Measurements from ENCODE around the gene PHF24.

PHF24 gene

GRCh38 chr9:34980181-34980761 lies 22.2 kb downstream of the PHF24 start:
- DNase-seq (ENCODE audit: extremely low spot score, insufficient read length, low read depth) (no peak), FAIRE-seq (no peak)

GRCh38 chr9:34982361-34982760 lies 24.3 kb downstream of the PHF24 start:
- DNase-seq (ENCODE audit: extremely low spot score, insufficient read length, low read depth) (no peak), FAIRE-seq (peak; percentile 24)

- FAIRE-seq (peak; percentile 92), DNase-seq (ENCODE audit: extremely low spot score, insufficient read length, low read depth) (no peak)
Measured at GRCh38 chr9:34983209-34983608, 25.1 kb downstream of the PHF24 start.

GRCh38 chr9:34984049-34984448 lies 26.0 kb downstream of the PHF24 start:
- DNase-seq (ENCODE audit: extremely low spot score, insufficient read length, low read depth) = no peak
- no peak for FAIRE-seq

GRCh38 chr9:34985311-34985899 lies 27.3 kb downstream of the PHF24 start:
- DNase-seq (ENCODE audit: extremely low spot score, insufficient read length, low read depth) = no peak
- peak; percentile 87 for FAIRE-seq

GRCh38 chr9:34986540-34987047 lies 28.5 kb downstream of the PHF24 start:
- DNase-seq (ENCODE audit: extremely low spot score, insufficient read length, low read depth) (no peak), FAIRE-seq (peak; percentile 31)

- no peak for DNase-seq (ENCODE audit: extremely low spot score, insufficient read length, low read depth)
Measured at GRCh38 chr9:34987160-34987901, 29.2 kb downstream of the PHF24 start.

GRCh38 chr9:34988218-34989002 lies 30.3 kb downstream of the PHF24 start:
- DNase-seq (ENCODE audit: extremely low spot score, insufficient read length, low read depth) (no peak), FAIRE-seq (no peak)

More at GRCh38 chr9:34987160-34987901, 29.2 kb downstream of the PHF24 start:
- no peak for FAIRE-seq

- peak; percentile 98 for FAIRE-seq
Measured at GRCh38 chr9:34989003-34989945, 31.2 kb downstream of the PHF24 start, which contains the start of gene DNAJB5. TSS of gene DNAJB5 (plus strand) at chr9:34989745. CDS start at chr9:34990631, 886 bp downstream.

GRCh38 chr9:34989946-34990635 lies 32.0 kb downstream of the PHF24 start:
- FAIRE-seq = peak; percentile 41
- DNase-seq (ENCODE audit: extremely low spot score, insufficient read length, low read depth) = no peak

More at GRCh38 chr9:34989003-34989945, 31.2 kb downstream of the PHF24 start, which contains the start of gene DNAJB5:
- peak; percentile 88 for DNase-seq (ENCODE audit: extremely low spot score, insufficient read length, low read depth)

DNA sequence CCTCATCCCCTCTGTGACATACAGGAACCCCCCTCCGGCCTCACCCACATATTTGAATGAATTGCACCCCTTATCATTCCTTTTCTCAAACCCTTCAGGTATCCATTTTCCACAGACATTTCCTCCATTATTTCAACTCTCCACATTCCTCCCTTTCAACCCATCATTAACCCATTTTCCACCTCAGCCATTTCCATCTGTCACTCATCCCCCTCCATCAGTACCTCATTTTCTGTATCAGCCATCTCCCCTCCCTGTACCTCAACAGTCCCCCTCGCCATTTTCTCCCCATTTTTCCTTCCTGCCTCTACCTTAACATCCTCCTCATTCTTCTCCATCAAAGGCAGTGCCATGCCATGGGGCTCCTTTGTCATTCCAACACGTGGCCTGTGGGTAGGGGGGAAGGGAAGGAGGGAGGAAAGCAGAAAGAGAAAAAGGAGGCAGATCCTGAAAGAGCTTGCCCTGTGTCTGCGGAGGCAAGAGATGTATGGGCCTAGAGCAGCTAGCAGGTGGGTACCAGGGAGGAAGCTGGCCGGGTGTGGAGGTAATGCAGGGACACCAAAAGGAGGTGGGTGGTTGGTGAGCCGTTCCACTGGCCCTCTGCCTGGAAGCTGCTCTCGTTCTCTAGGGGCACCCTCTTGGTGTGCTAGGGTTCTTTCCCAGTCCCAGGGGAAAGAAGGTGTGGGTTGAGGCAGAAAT lies 33.0 kb downstream of the PHF24 start:
- FAIRE-seq (no peak), DNase-seq (ENCODE audit: extremely low spot score, insufficient read length, low read depth) (no peak)

DNA sequence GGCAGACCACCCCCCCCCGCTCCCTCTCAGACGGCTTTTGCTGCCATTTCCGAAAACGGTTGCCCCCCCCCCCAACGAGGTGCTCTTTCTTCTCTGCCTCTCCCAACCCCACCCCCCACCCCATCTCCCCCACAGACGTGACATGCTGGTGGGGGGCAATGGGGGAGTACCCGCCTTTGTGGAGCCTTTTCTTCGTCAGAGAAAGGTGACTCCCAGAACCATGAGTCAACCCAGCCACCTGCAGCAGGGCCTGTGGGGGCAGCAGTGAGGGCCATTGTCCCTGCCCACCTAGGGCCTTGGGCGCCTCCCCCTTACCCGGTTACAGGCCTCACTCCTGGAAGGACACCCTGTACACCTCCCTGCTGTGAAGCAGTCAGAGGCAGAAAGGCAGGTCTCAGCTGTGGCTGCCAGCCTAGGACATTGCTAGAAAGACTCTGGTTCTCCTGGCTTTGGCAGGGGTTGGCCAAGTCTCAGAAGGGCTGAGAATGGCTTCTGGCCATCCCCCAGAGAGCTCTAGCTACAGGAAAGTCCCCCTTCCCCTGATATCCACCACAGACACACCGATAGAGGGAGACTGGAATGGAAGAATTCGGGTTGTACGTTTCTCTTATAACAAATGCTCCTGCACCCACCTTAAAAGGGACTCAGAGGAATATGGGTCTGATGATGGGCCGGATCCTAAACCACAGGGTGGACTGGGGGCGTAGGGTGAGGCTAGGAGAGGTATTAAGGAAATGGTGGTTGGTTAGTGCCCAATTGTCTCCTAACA lies 33.7 kb downstream of the PHF24 start:
- FAIRE-seq = peak; percentile 55
- no peak for DNase-seq (ENCODE audit: extremely low spot score, insufficient read length, low read depth)

DNA sequence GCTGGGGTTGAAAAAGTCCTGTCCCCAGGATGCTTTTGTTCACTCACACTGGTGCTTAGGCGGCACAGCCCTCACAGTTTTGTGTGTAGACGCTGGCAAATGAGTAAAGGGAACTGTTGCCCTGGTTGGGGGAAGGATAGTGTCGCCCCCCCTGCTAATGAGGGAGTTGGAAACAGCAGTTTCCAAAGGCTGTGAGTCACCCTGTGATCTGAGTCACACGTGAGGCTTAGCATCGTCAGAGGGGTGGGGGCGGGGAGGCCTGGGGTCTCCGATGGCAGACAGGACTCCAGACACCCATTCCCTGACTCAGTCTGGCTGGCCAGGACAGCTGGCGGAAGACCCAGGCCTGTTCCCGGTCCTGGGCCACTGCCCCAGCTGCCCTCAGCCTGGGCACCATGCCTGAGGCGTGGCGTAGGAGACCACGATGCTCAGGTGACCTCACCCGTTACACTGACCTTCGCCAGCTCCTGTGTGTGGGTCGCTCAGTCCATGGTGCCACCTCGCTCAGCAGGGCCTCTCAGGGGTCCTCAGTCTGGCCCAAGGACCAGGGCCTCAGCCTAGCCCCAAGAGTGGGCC lies 34.4 kb downstream of the PHF24 start:
- FAIRE-seq = no peak
- DNase-seq (ENCODE audit: extremely low spot score, insufficient read length, low read depth) = no peak

GRCh38 chr9:34993502-34994259 lies 35.6 kb downstream of the PHF24 start:
- no peak for FAIRE-seq

GRCh38 chr9:34994260-34994899 lies 36.3 kb downstream of the PHF24 start:
- DNase-seq (ENCODE audit: extremely low spot score, insufficient read length, low read depth) (no peak), FAIRE-seq (peak; percentile 75)

More at GRCh38 chr9:34993502-34994259, 35.6 kb downstream of the PHF24 start:
- no peak for DNase-seq (ENCODE audit: extremely low spot score, insufficient read length, low read depth)

Data from GM18507 (cell line).